ENCODE measurements around the gene TBX2.

TBX2 gene

DNA sequence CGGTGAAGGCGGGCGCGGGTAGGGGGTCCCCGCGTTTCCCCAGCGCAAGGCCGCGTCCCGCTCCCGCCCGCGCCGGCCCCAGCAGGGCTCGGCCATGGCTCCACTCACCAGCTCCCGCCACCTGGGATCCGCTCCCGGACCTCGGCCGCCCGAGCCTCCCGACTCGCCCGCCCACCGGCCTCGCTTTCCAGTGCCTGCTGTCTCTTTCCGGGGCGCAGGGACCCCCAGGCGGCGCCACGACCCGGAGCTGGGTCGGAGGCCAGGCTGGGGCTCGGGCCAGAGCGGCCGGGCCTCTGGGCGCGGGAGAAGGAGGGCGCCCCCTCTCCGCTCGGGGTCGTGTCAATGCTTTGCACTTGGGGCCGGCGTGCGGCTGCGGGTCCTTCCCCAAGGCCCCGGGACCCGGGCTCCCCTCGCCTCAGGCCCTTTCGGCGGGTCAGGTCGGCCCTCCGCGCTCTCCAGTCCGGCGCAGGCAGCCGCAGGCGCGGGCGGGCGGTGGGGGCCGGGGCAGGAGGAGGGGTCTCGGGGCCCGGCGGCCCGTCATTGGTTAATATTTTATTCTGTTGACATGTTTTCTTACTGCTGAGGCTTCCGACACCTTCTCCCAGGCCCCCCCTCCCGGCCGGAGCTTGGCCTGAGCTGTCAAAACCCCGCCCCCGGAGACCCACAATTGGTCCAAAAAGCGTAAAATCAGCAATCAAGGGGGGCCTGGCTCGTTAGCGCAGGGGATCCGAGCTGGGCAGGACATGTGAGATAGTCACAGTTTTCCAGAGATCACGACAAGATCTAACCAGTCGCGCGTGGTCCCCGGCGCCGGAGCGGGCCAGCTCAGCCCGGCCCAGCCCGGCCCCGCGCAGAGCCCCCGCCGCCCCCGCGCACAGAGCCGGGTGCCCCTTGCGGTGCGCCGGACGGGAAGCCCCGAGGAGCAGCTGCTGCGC is at the start of gene TBX2:
Gene TBX2 (plus strand): TSS at position 713 of the 935 bp plus-strand sequence. CDS start 334 bp downstream, outside the sequence.
- TF ChIP-seq CTCF (IDR thresholded peaks at IDR 0.05), result no peak
- Histone ChIP-seq H3K36me3 (peaks cover 6 to 19% (median 16%) of the 10 kb centered on the region in 3 donors), H3K9me3 (no peaks in the 10 kb centered on the region), H3K27ac (peak within 1 kb of the TSS; percentile 98), H3K4me1 (peaks cover 0 to 60% (median 49%) of the 10 kb centered on the region in 4 donors), H3K27me3 (no peaks in the 10 kb centered on the region), H3K4me3 (peak within 1 kb of the TSS; percentile 77 to 86)
- DNase-seq, result peak; percentile 87 to 95
- intact Hi-C loops (cut with DNase I; ENCODE audit: low total_unique reads), result loop anchor here (5.0 to 10.0 kb wide), 3 partner anchors 152 to 675 kb away; no protein-coding TSS in a partner anchor

DNA sequence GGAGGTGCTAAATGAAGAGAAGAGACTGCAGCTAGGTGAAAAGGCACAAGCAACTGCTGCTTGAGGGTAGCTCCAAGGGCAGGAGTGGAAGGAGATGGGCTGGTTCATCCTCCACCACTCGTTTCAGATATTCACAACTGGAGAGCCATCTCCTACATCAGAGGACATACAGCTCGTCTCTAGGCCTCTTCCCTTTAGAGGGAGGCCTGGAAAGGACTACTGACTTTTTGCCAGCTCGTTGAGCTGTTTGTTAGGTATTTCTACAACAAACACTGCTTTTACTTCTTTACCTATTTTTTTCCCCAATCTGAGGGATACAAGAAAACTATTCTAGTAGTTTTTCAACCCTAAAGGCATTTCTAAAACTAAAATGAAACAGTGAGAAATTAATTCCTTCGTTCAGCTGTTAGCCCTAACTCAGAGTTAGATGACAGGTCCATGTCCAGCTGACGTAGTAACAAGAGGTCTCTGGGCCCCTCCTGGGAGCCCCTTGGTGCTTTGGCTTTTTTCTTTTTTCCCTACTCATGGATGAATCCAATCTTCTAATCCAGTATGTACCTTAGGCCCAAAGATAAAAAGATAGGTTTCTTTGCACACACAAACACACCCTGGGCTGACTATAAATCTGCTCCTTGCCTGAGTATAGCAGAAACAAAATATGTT is 47.8 kb upstream of the TBX2 start:
- peaks cover 0 to 6% (median 2%) of the 10 kb centered on the region in 4 donors for H3K4me1 ChIP-seq
- TF ChIP-seq CTCF (IDR thresholded peaks at IDR 0.05), result no peak
- DNase-seq, result no peak
- H3K27me3 ChIP-seq, result no peaks in the 10 kb centered on the region
- no peaks in the 10 kb centered on the region for H3K36me3 ChIP-seq
- no peaks in the 10 kb centered on the region for H3K9me3 ChIP-seq
- intact Hi-C loops (cut with DNase I; ENCODE audit: low total_unique reads), result no loop called here
- H3K4me3 ChIP-seq, result no peak overlapping the region
- no peak overlapping the region for H3K27ac ChIP-seq

DNA sequence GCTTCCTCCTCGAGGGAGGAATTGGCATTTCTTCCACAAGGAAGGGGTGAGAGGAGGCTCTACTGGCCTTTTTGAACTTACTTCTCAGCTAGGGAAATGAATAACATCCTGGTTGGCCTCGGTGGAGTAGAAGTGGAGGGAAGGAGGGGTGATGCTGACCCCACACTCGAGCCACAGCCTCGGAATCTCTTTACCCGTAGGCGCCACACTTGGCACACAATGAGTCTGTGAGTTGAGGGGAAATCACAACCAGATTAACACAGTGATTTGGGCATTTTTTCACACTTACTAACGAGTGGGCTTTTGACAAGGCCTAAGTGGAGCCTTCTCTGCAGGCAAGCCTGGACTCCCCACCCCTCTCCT is 47.3 kb upstream of the TBX2 start:
- Histone ChIP-seq H3K4me1 (peaks cover 0 to 8% (median 1%) of the 10 kb centered on the region in 4 donors), H3K4me3 (no peak overlapping the region), H3K27me3 (no peaks in the 10 kb centered on the region), H3K36me3 (no peaks in the 10 kb centered on the region), H3K9me3 (no peaks in the 10 kb centered on the region), H3K27ac (no peak overlapping the region)
- no peak for TF ChIP-seq CTCF (IDR thresholded peaks at IDR 0.05)
- no peak for DNase-seq
- intact Hi-C loops (cut with DNase I; ENCODE audit: low total_unique reads), result no loop called here

GRCh38 chr17:61352781-61353491 is 46.7 kb upstream of the TBX2 start:
- intact Hi-C loops (cut with DNase I; ENCODE audit: low total_unique reads), result no loop called here
- no peak for DNase-seq

More at GRCh38 chr17:61352781-61353491, 46.7 kb upstream of the TBX2 start:
- Histone ChIP-seq H3K27ac (no peak overlapping the region), H3K4me1 (peaks cover 0 to 8% (median 1%) of the 10 kb centered on the region in 4 donors), H3K9me3 (no peaks in the 10 kb centered on the region), H3K27me3 (no peaks in the 10 kb centered on the region), H3K36me3 (no peaks in the 10 kb centered on the region), H3K4me3 (no peak overlapping the region)
- no peak for TF ChIP-seq CTCF (IDR thresholded peaks at IDR 0.05)
